Measurements from ENCODE around the gene DOCK8. TPM values are rescaled to one million over a fixed set of nuclear protein-coding genes. Genes with fewer than 3 reads are reported as not detected.

The DOCK8 gene
- total and polyA plus RNA-seq, 10 of the 15 experiments (the other 5 are each of a cell fraction or from before 2014, with no cell fraction given) = 35.4 to 100 (median 44.7) TPM

DNA sequence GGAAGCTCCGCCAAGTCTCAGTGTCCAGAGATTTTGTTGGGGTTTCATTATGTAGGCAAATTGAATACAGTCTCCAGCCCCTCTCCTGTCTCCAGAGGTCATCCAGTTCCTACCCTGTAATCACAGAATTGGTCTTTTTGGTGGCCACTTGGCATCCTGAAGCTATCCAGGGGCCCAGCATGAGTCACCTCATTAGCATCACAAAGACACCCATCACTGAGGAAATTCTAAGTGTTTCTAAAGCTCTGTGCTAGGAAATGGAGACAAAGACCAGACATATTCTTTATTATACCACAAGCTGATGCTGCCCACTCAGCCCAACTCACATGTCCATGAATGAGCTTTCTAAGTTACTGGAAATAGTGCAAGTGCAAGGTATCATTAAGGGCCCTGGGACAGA is 229.9 kb downstream of the DOCK8 start:
- FAIRE-seq = no peak
- no peak overlapping the region for H2AFZ ChIP-seq (ENCODE audit: control insufficient read depth, low read depth, low read length)
- no peak for ATAC-seq
- no peaks in the 10 kb centered on the region for H4K20me1 ChIP-seq (ENCODE audit: control insufficient read depth, insufficient read depth)
- no peak overlapping the region for H3K4me3 ChIP-seq
- DNase-seq (ENCODE audit: low read depth, low spot score) = no peak
- no peak overlapping the region for H3K9ac ChIP-seq (ENCODE audit: control insufficient read depth, insufficient read depth, low read length)
- H3K27ac ChIP-seq (ENCODE audit: control insufficient read depth, insufficient read depth) = no peak overlapping the region
- H3K27me3 ChIP-seq (replicated peaks in 1 of 2; ENCODE audit: control insufficient read depth in 2 of 2, insufficient read depth in 2 of 2, low read length in 1 of 2) = no peaks in the 10 kb centered on the region
- H3K36me3 ChIP-seq (ENCODE audit: control insufficient read depth in 2 of 2, insufficient read depth in 2 of 2, low read length in 1 of 2) = peaks cover 16 to 33% of the 10 kb centered on the region in 2 experiments
- 94% methylated on average over 1 of the region's 1 CpG for WGBS (ENCODE audit: insufficient coverage, insufficient replicate concordance, low lambda C conversion rate, missing lambda C conversion rate)
- in situ Hi-C loops (cut with MboI) (no loop called here), intact Hi-C loops (cut with micrococcal nuclease; ENCODE audit: unreplicated experiment) (no loop called here)
- no peak overlapping the region for H3K4me2 ChIP-seq (ENCODE audit: control insufficient read depth, insufficient read depth)
- H3K79me2 ChIP-seq (ENCODE audit: control insufficient read depth, insufficient read depth, low read length) = no peaks in the 10 kb centered on the region
- CTCF ChIA-PET = no interaction called here
- POLR2A ChIA-PET = no interaction called here
- RAD21 ChIA-PET (ENCODE audit: unreplicated experiment) = no interaction called here
- no TSS peak for BruUV-seq (replicated peaks)
- no peak for TF ChIP-seq SMC3 (IDR thresholded peaks at IDR 0.05; ENCODE audit: borderline replicate concordance, low read length)
- TF ChIP-seq ZNF207 (IDR thresholded peaks at IDR 0.05; ENCODE audit: borderline replicate concordance) = no peak
- TF ChIP-seq, protein P1, sequence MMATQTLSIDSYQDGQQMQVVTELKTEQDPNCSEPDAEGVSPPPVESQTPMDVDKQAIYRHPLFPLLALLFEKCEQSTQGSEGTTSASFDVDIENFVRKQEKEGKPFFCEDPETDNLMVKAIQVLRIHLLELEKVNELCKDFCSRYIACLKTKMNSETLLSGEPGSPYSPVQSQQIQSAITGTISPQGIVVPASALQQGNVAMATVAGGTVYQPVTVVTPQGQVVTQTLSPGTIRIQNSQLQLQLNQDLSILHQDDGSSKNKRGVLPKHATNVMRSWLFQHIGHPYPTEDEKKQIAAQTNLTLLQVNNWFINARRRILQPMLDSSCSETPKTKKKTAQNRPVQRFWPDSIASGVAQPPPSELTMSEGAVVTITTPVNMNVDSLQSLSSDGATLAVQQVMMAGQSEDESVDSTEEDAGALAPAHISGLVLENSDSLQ (IDR thresholded peaks at IDR 0.05) = no peak
- TF ChIP-seq, protein P2, sequence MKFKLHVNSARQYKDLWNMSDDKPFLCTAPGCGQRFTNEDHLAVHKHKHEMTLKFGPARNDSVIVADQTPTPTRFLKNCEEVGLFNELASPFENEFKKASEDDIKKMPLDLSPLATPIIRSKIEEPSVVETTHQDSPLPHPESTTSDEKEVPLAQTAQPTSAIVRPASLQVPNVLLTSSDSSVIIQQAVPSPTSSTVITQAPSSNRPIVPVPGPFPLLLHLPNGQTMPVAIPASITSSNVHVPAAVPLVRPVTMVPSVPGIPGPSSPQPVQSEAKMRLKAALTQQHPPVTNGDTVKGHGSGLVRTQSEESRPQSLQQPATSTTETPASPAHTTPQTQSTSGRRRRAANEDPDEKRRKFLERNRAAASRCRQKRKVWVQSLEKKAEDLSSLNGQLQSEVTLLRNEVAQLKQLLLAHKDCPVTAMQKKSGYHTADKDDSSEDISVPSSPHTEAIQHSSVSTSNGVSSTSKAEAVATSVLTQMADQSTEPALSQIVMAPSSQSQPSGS (IDR thresholded peaks at IDR 0.05; ENCODE audit: low read length) = no peak
- TF ChIP-seq CBX3 (IDR thresholded peaks at IDR 0.05; ENCODE audit: borderline replicate concordance, low read depth) = no peak
- no peak for TF ChIP-seq HDGF (IDR thresholded peaks at IDR 0.05)
- TF ChIP-seq, protein P3, sequence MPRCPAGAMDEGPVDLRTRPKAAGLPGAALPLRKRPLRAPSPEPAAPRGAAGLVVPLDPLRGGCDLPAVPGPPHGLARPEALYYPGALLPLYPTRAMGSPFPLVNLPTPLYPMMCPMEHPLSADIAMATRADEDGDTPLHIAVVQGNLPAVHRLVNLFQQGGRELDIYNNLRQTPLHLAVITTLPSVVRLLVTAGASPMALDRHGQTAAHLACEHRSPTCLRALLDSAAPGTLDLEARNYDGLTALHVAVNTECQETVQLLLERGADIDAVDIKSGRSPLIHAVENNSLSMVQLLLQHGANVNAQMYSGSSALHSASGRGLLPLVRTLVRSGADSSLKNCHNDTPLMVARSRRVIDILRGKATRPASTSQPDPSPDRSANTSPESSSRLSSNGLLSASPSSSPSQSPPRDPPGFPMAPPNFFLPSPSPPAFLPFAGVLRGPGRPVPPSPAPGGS (IDR thresholded peaks at IDR 0.05; ENCODE audit: borderline replicate concordance, insufficient read depth, low read depth, low read length, poor library complexity, severe bottlenecking) = no peak
- TF ChIP-seq MEF2B (IDR thresholded peaks at IDR 0.05; ENCODE audit: partially characterized antibody, poor library complexity, severe bottlenecking) = no peak
- TF ChIP-seq, protein P4, sequence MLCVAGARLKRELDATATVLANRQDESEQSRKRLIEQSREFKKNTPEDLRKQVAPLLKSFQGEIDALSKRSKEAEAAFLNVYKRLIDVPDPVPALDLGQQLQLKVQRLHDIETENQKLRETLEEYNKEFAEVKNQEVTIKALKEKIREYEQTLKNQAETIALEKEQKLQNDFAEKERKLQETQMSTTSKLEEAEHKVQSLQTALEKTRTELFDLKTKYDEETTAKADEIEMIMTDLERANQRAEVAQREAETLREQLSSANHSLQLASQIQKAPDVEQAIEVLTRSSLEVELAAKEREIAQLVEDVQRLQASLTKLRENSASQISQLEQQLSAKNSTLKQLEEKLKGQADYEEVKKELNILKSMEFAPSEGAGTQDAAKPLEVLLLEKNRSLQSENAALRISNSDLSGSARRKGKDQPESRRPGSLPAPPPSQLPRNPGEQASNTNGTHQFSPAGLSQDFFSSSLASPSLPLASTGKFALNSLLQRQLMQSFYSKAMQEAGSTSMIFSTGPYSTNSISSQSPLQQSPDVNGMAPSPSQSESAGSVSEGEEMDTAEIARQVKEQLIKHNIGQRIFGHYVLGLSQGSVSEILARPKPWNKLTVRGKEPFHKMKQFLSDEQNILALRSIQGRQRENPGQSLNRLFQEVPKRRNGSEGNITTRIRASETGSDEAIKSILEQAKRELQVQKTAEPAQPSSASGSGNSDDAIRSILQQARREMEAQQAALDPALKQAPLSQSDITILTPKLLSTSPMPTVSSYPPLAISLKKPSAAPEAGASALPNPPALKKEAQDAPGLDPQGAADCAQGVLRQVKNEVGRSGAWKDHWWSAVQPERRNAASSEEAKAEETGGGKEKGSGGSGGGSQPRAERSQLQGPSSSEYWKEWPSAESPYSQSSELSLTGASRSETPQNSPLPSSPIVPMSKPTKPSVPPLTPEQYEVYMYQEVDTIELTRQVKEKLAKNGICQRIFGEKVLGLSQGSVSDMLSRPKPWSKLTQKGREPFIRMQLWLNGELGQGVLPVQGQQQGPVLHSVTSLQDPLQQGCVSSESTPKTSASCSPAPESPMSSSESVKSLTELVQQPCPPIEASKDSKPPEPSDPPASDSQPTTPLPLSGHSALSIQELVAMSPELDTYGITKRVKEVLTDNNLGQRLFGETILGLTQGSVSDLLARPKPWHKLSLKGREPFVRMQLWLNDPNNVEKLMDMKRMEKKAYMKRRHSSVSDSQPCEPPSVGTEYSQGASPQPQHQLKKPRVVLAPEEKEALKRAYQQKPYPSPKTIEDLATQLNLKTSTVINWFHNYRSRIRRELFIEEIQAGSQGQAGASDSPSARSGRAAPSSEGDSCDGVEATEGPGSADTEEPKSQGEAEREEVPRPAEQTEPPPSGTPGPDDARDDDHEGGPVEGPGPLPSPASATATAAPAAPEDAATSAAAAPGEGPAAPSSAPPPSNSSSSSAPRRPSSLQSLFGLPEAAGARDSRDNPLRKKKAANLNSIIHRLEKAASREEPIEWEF (IDR thresholded peaks at IDR 0.05; ENCODE audit: insufficient replicate concordance, low read depth, low read length) = no peak
- no peak for TF ChIP-seq CBX5 (IDR thresholded peaks at IDR 0.05; ENCODE audit: low read depth)
- TF ChIP-seq RAD21 (IDR thresholded peaks at IDR 0.05; ENCODE audit: insufficient read depth, low read depth, low read length) = no peak
- no peak for TF ChIP-seq SPI1 (IDR thresholded peaks at IDR 0.05; ENCODE audit: borderline replicate concordance, insufficient read depth, low read depth, low read length)
- TF ChIP-seq, protein P5, sequence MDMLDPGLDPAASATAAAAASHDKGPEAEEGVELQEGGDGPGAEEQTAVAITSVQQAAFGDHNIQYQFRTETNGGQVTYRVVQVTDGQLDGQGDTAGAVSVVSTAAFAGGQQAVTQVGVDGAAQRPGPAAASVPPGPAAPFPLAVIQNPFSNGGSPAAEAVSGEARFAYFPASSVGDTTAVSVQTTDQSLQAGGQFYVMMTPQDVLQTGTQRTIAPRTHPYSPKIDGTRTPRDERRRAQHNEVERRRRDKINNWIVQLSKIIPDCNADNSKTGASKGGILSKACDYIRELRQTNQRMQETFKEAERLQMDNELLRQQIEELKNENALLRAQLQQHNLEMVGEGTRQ (IDR thresholded peaks at IDR 0.05; ENCODE audit: borderline replicate concordance, low read depth, low read length) = no peak
- no peak for TF ChIP-seq KAT2A (conservative IDR thresholded peaks at IDR 0.05; ENCODE audit: control insufficient read depth, low read depth, low read length)
- SMC1A ChIA-PET (ENCODE audit: uncharacterized antibody, unreplicated experiment) = no interaction called here
- no peaks in the 10 kb centered on the region for H3K9me3 ChIP-seq (replicated peaks; ENCODE audit: control insufficient read depth, insufficient read depth, low read length)
- H3K4me1 ChIP-seq (ENCODE audit: control insufficient read depth, insufficient read depth, low read length) = no peaks in the 10 kb centered on the region

Measured in GM12878 (cell line).